SK-N-SH (cell line): Measurements from ENCODE around the gene KCTD14. TPM values are rescaled to one million over a fixed set of nuclear protein-coding genes. Genes with fewer than 3 reads are reported as not detected.

Experiments
- CTCF ChIA-PET: fragments of 300-600, 350-600 bp; formaldehyde crosslinking; extraction: SDS; loops from one replicate; lab custom pipeline; 2021; lab: Yijun Ruan, JAX
- POLR2A ChIA-PET: fragments of 350-600 bp; sonication (Branson Sonifier 250); formaldehyde crosslinking; extraction: SDS; loops from one replicate; lab custom pipeline; 2020; ENCODE audit warnings: antibody characterized with exemption, inconsistent platforms; lab: Yijun Ruan, JAX
- DNase-seq: peaks from one replicate; pipeline ENCODE4 v3.0.0; 2012
- H2AFZ ChIP-seq: fragments of 200-600 bp; sonication (generic); 2 replicates; pipeline ENCODE4 v1.8.1; 2016; ENCODE audit warnings: antibody characterized with exemption, mild to moderate bottlenecking, low read depth
- H3F3A ChIP-seq: fragments of 200-600 bp; sonication (generic); replicated peaks from 2 replicates; pipeline ENCODE3; 2016; ENCODE audit warnings: antibody characterized with exemption, mild to moderate bottlenecking; ENCODE audit not compliant: insufficient read depth
- H3K27ac ChIP-seq, 2 experiments: fragments of 200-500 bp in 1 of 2; fragments of 200-600 bp in 1 of 2; sonication (Bioruptor generic) in 1 of 2; sonication (generic), shearing (Covaris generic) in 1 of 2; 2 replicates each; pipeline versions ENCODE4 v1.5.1 to v1.6.1; 2014 to 2016; ENCODE audit warnings: low read depth in 2 of 2, inconsistent platforms in 1 of 2, low read length in 1 of 2, mild to moderate bottlenecking in 1 of 2, mixed read lengths in 1 of 2
- H3K27me3 ChIP-seq: fragments of 200-600 bp; sonication (generic), shearing (Covaris generic); 2 replicates; pipeline ENCODE4 v1.6.1; 2016; ENCODE audit warnings: mixed run types; ENCODE audit not compliant: insufficient read depth
- H3K36me3 ChIP-seq, 2 experiments: fragments of 200-500 bp in 1 of 2; fragments of 200-600 bp in 1 of 2; sonication (Bioruptor generic) in 1 of 2; sonication (generic) in 1 of 2; replicated peaks in 1 of 2; 2 replicates each; pipeline versions ENCODE3 to v1.5.1; 2014 to 2016; ENCODE audit warnings: low read length in 1 of 2, mild to moderate bottlenecking in 1 of 2; ENCODE audit not compliant: insufficient read depth in 2 of 2, control insufficient read depth in 1 of 2
- H3K4me1 ChIP-seq, 2 experiments: fragments of 200-500 bp in 1 of 2; fragments of 200-600 bp in 1 of 2; sonication (Bioruptor generic) in 1 of 2; sonication (generic), shearing (Covaris generic) in 1 of 2; 2 replicates each; pipeline versions ENCODE4 v1.5.1 to v1.6.1; 2014 to 2016; ENCODE audit warnings: low read depth in 1 of 2, low read length in 1 of 2, mixed run types in 1 of 2; ENCODE audit not compliant: insufficient read depth in 2 of 2, control insufficient read depth in 1 of 2
- H3K4me2 ChIP-seq: fragments of 200-600 bp; sonication (generic), shearing (Covaris generic); 2 replicates; pipeline ENCODE4 v1.6.1; 2017; ENCODE audit warnings: mixed run types
- H3K4me3 ChIP-seq, 2 experiments: fragments of 200-500 bp in 1 of 2; fragments of 200-600 bp in 1 of 2; sonication (Bioruptor generic) in 1 of 2; sonication (generic), shearing (Covaris generic) in 1 of 2; 2 replicates each; pipeline versions ENCODE4 v1.5.1 to v1.8.1; 2014 to 2016; ENCODE audit warnings: low read depth in 2 of 2, inconsistent platforms in 1 of 2, low read length in 1 of 2, mild to moderate bottlenecking in 1 of 2, mixed read lengths in 1 of 2, moderate library complexity in 1 of 2
- H3K79me2 ChIP-seq: fragments of 200-600 bp; sonication (generic); 2 replicates; pipeline ENCODE4 v1.8.1; 2017; ENCODE audit warnings: mild to moderate bottlenecking; ENCODE audit not compliant: insufficient read depth
- H3K9ac ChIP-seq: fragments of 200-600 bp; sonication (generic); 2 replicates; pipeline ENCODE4 v1.6.1; 2017; ENCODE audit warnings: mixed run types
- H3K9me2 ChIP-seq: fragments of 200-600 bp; sonication (generic); 2 replicates; pipeline ENCODE4 v1.6.1; 2017; ENCODE audit warnings: mixed run types
- H3K9me3 ChIP-seq: fragments of 200-600 bp; sonication (generic); 2 replicates; pipeline ENCODE4 v1.6.1; 2017; ENCODE audit warnings: mixed run types, mild to moderate bottlenecking, moderate library complexity
- H4K20me1 ChIP-seq: fragments of 200-600 bp; sonication (generic); 2 replicates; pipeline ENCODE4 v1.6.1; 2017; ENCODE audit warnings: mild to moderate bottlenecking, mixed run types; ENCODE audit not compliant: insufficient read depth
- CHD2 ChIP-seq: fragments of 150-350 bp; IDR thresholded peaks from 2 replicates; pipeline ENCODE4 v1.6.1; 2018; ENCODE audit warnings: low read length; ENCODE audit not compliant: partially characterized antibody
- ELF1 ChIP-seq: IDR thresholded peaks from 2 replicates; pipeline ENCODE4 v1.4.0; 2012
- EZH2phosphoT487 ChIP-seq: fragments of 200-600 bp; sonication (generic); IDR thresholded peaks from 2 replicates; pipeline ENCODE4 v1.6.1; 2017; ENCODE audit warnings: low read depth, mixed run types, mild to moderate bottlenecking, antibody characterized with exemption, moderate library complexity, borderline replicate concordance
- FOSL2 ChIP-seq: IDR thresholded peaks from 2 replicates; pipeline ENCODE4 v1.4.0; 2012; ENCODE audit warnings: low read depth, mild to moderate bottlenecking, moderate library complexity, borderline replicate concordance
- FOXJ3 ChIP-seq: sonication (generic); formaldehyde crosslinking; IDR thresholded peaks from 2 replicates; pipeline ENCODE4 v1.5.1; 2020; ENCODE audit warnings: mild to moderate bottlenecking, missing genetic modification reagents
- GATA2 ChIP-seq: sonication (generic); formaldehyde crosslinking; IDR thresholded peaks from 2 replicates; pipeline ENCODE4 v1.5.0; 2020; ENCODE audit warnings: mild to moderate bottlenecking, missing genetic modification reagents
- JUND ChIP-seq: IDR thresholded peaks from 2 replicates; pipeline ENCODE4 v1.4.0; 2012
- MEF2A ChIP-seq: IDR thresholded peaks from 2 replicates; pipeline ENCODE4 v1.4.0; 2012; ENCODE audit warnings: low read depth, borderline replicate concordance
- NFIC ChIP-seq: IDR thresholded peaks from 2 replicates; pipeline ENCODE4 v1.4.0; 2012; ENCODE audit warnings: borderline replicate concordance
- PBX3 ChIP-seq: IDR thresholded peaks from 2 replicates; pipeline ENCODE4; 2012
- POLR2AphosphoS5 ChIP-seq: IDR thresholded peaks from 2 replicates; pipeline ENCODE4 v1.6.1; 2012; ENCODE audit warnings: low read depth, low read length
- REST ChIP-seq: IDR thresholded peaks from 2 replicates; pipeline ENCODE4 v1.6.1; 2012; ENCODE audit warnings: mild to moderate bottlenecking, low read depth, low read length, moderate library complexity
- TCF12 ChIP-seq: IDR thresholded peaks from 2 replicates; pipeline ENCODE4 v1.4.0; 2012
- TEAD4 ChIP-seq: IDR thresholded peaks from 2 replicates; pipeline ENCODE4 v1.4.0; 2012; ENCODE audit warnings: mild to moderate bottlenecking, borderline replicate concordance; ENCODE audit not compliant: insufficient read depth
- USF1 ChIP-seq: IDR thresholded peaks from 2 replicates; pipeline ENCODE4 v1.4.0; 2012; ENCODE audit warnings: low read depth, borderline replicate concordance
- USF2 ChIP-seq: fragments of 150-350 bp; IDR thresholded peaks from 2 replicates; pipeline ENCODE4 v1.6.1; 2017; ENCODE audit warnings: antibody characterized with exemption, low read length, low read depth, borderline replicate concordance
- WGBS: methylation state at CpG from one replicate; pipeline ENCODE4 v1.1.6; 2017; ENCODE audit warnings: low lambda C conversion rate; 5-methylcytosine and 5-hydroxymethylcytosine counted together
- polyA plus RNA-seq, 3 experiments: library from polyadenylated mRNA; depleted of rRNA; stranded (reverse); fragments of >200 nt; gene quantifications; 2 replicates each; pipeline ENCODE4 v1.2.3, GENCODE V29; 2012

Gene KCTD14
- polyA plus RNA-seq, 1 of the 3 experiments (the other 2 are of a cell fraction) = 0.25 TPM

GRCh38 chr11:78049348-78049747, 26.3 kb upstream of the KCTD14 start:
- H3K79me2 ChIP-seq = no peaks in the 10 kb centered on the region
- TF ChIP-seq CHD2 (no peak), MEF2A (no peak), USF1 (no peak)
- TF ChIP-seq, all 33 proteins: peak for 0
- Histone ChIP-seq H3K27me3 (no peaks in the 10 kb centered on the region), H3K9ac (no peak overlapping the region), H3K36me3 (no peaks in the 10 kb centered on the region), H3K27ac (no peak overlapping the region), H4K20me1 (no peaks in the 10 kb centered on the region), H3K4me2 (no peak overlapping the region), H2AFZ (no peak overlapping the region), H3K4me1 (peaks cover 9 to 10% of the 10 kb centered on the region in 2 experiments; a peak in 2 of 4 replicates), H3K4me3 (no peak overlapping the region), H3F3A (peaks cover 10% of the 10 kb centered on the region), H3K9me2 (no peaks in the 10 kb centered on the region), H3K9me3 (no peaks in the 10 kb centered on the region)
- WGBS = 79% methylated on average over 8 of the region's 8 CpGs
- POLR2A ChIA-PET = no interaction called here
- DNase-seq = no peak
- CTCF ChIA-PET = no interaction called here

GRCh38 chr11:78048561-78048960, 25.5 kb upstream of the KCTD14 start:
- H3K79me2 ChIP-seq = no peaks in the 10 kb centered on the region
- CTCF ChIA-PET = interaction anchor here (0.6 to 1.5 kb wide), 2 partner anchors 9 to 638 kb away, joined by 3 read pairs; no protein-coding TSS in a partner anchor
- no peaks in the 10 kb centered on the region for H3K27me3 ChIP-seq
- H3K9me3 ChIP-seq = no peaks in the 10 kb centered on the region
- H2AFZ ChIP-seq = no peak overlapping the region
- peaks cover 9 to 10% of the 10 kb centered on the region in 2 experiments; a peak in 2 of 4 replicates for H3K4me1 ChIP-seq
- H3F3A ChIP-seq = peaks cover 10% of the 10 kb centered on the region
- H3K36me3 ChIP-seq = no peaks in the 10 kb centered on the region
- H3K4me3 ChIP-seq = no peak overlapping the region
- H3K27ac ChIP-seq = no peak overlapping the region
- no peak overlapping the region for H3K9ac ChIP-seq
- no peaks in the 10 kb centered on the region for H3K9me2 ChIP-seq
- no peaks in the 10 kb centered on the region for H4K20me1 ChIP-seq
- H3K4me2 ChIP-seq = no peak overlapping the region
- WGBS = 86% methylated on average over 3 of the region's 3 CpGs
- no peak for TF ChIP-seq FOSL2
- no peak for TF ChIP-seq PBX3
- no peak for TF ChIP-seq POLR2AphosphoS5
- no peak for TF ChIP-seq FOXJ3
- no peak for TF ChIP-seq USF1
- TF ChIP-seq USF2 = no peak
- no peak for TF ChIP-seq TEAD4
- TF ChIP-seq NFIC = no peak
- TF ChIP-seq TCF12 = no peak
- no peak for TF ChIP-seq ELF1
- no peak for TF ChIP-seq EZH2phosphoT487
- TF ChIP-seq REST = no peak
- no peak for TF ChIP-seq JUND
- no peak for TF ChIP-seq MEF2A
- TF ChIP-seq GATA2 = no peak
- TF ChIP-seq, all 33 proteins: peak for 0
- POLR2A ChIA-PET = no interaction called here
- no peak for DNase-seq
